ENCODE data around the gene HLTF.
A peak's percentile ranks its signal among the peaks of the same experiment; 100 is the strongest.
"Not testable (repeated sequence)": the region's sequence is repeated elsewhere in the genome, so short reads cannot be mapped to it uniquely, and the experiment has no call there.

The HLTF gene

GRCh38 chr3:148991219-148992026 lies 94.9 kb downstream of the HLTF start, which contains the start of gene GYG1:
GYG1 (plus strand) TSS chr3:148991540; CDS start chr3:148991641, 101 bp downstream.
- peak; percentile 78 for DNase-seq
- ATAC-seq: peak; percentile 90

- ATAC-seq (no peak), DNase-seq (no peak)
Measured at GRCh38 chr3:148990236-148990635, 96.1 kb downstream of the HLTF start.

GRCh38 chr3:148987551-148987950 lies 98.8 kb downstream of the HLTF start:
- not testable (repeated sequence) for DNase-seq, ATAC-seq

DNA sequence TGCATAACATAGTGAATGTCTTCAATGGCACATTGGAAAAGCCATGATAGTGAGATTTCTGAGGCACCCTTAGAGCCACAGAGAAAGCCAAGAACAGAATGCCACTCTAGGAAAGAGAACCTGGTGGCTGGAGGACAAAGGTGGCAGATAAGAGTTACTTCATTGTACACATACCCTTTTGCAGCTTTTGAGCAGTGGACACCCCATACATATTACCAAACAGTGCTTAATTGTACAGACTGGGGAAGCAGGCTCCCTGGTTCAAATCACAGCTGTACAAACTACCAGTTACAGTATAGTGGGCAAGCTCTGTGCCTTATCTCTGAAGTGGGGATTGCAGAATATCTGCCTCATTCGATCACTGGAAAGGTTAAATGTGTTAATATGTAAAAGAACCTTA lies 105.1 kb downstream of the HLTF start:
- no peak for ATAC-seq
- DNase-seq: no peak

Data from stimulated activated naive CD8-positive, alpha-beta T cell treated with anti-CD3 and anti-CD28 coated beads, Interleukin-15, Interleukin-2, amounts not matched to agents 100 U/mL and 50 U/mL, for 24 hours (primary cell).